AG10803 (cell line): ENCODE measurements around the gene INPP5A.
A peak's percentile ranks its signal among the peaks of the same experiment; 100 is the strongest.

ENCODE experiments used
- DNase-seq: peaks from one replicate; pipeline ENCODE4 v3.0.0; 2010; ENCODE audit warnings: low read depth
- H3K4me3 ChIP-seq: 2 replicates; pipeline ENCODE4 v1.5.1; 2011; ENCODE audit warnings: mild to moderate bottlenecking, low read length, control low read depth
- CTCF ChIP-seq: conservative IDR thresholded peaks from 2 replicates; pipeline ENCODE4 v1.5.1; 2011; ENCODE audit warnings: mild to moderate bottlenecking, low read length, control low read depth, inconsistent platforms

Gene INPP5A

GRCh38 chr10:132511121-132512051 lies 26.2 kb upstream of the INPP5A start:
- no peak for TF ChIP-seq CTCF
- H3K4me3 ChIP-seq, result no peak overlapping the region
- DNase-seq, result no peak

GRCh38 chr10:132512052-132512442 lies 25.5 kb upstream of the INPP5A start:
- H3K4me3 ChIP-seq, result no peak overlapping the region
- DNase-seq, result no peak
- TF ChIP-seq CTCF, result no peak

- DNase-seq, result no peak
- TF ChIP-seq CTCF, result no peak
- H3K4me3 ChIP-seq, result no peak overlapping the region
Observed at GRCh38 chr10:132512693-132513345, 24.8 kb upstream of the INPP5A start.

- no peak overlapping the region for H3K4me3 ChIP-seq
- no peak for TF ChIP-seq CTCF
- DNase-seq, result no peak
Observed at GRCh38 chr10:132514821-132515520, 22.6 kb upstream of the INPP5A start.

- TF ChIP-seq CTCF, result no peak
- H3K4me3 ChIP-seq, result no peak overlapping the region
- no peak for DNase-seq
Observed at GRCh38 chr10:132515811-132516726, 21.5 kb upstream of the INPP5A start.

- no peak for TF ChIP-seq CTCF
- no peak overlapping the region for H3K4me3 ChIP-seq
- DNase-seq, result peak; percentile 97
Observed at GRCh38 chr10:132516771-132517725, 20.5 kb upstream of the INPP5A start.
